Stimulated activated CD8-positive, alpha-beta memory T cell treated with anti-CD3 and anti-CD28 coated beads, Interleukin-7, amount 100 ng/mL, for 48 hours (primary cell): Measurements from ENCODE around the gene SLC44A1.

Experiments
- DNase-seq, 2 donors: peaks; one replicate each; pipeline ENCODE4 v3.0.0-alpha.2; 2020; ENCODE audit warnings: low read depth in 1 of 2; ENCODE audit errors: extremely low read depth in 1 of 2

The SLC44A1 gene

GRCh38 chr9:105455836-105456475 lies 211.5 kb downstream of the SLC44A1 start:
- DNase-seq, result no peak

GRCh38 chr9:105457560-105458294 lies 213.3 kb downstream of the SLC44A1 start:
- DNase-seq, result no peak

DNA sequence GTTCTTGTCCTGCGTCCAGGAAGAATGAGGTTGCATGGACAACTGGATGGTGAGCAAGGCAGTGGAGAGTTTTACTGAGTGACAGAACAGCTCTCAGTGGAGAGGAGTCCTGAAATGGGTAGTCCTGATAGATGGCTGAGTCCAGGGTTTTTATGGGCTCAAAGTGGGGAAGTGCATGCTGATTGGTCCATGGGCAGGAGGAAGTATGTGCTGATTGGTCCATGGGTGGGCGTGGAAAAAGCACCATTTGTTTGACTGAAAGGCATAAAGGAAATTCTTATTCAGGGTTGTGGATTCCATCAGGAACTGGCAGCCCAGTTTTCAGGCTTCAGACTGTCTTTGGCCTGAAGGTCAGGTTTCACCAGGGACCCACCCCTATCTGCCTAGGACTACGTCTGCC lies 214.0 kb downstream of the SLC44A1 start:
- no peak for DNase-seq

DNA sequence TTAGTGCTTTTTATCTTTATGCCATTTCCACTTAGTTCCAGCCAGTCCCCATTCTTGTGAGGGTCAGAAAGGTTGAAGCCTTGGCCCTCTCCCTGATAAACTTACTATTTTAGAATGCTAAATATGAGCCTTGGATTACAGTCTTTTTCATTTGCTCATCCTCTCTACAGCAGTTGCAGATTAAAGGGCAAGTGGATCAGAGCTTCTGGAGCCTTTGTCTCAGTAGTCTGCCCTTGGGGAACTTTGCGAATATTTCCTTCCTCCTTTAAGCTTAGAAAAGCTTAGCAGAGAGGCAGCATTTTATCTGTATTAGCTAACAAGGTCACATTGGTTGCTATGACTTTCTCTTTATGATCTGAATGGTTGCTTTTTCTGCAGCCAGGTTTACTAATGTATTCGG lies 214.9 kb downstream of the SLC44A1 start:
- DNase-seq, result no peak

DNA sequence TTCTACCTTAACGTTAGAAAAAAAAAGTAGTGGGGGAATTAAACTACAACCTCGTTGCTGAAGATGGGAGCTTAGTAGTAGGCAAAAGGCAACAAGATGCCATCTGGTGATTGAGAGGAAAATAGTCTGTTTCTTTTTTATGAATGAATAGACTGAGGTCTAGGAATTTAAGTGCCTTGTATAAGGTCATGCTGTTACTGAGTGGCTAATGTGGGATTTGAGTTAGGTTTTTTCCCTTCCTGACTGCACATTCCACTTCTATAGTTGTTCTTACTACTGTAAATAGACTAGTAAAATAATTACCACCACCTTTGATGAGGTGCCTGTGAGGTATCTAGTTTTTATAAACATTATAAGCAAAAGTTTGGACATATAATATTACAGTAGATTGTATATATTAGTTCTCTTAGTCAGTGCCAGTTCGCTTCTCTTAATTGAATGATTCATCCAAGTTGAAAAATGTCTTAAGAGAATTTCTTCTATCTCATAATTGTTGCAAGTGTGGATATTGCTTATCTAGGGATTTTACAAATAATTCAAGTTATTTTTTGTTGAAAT lies 222.5 kb downstream of the SLC44A1 start:
- DNase-seq, result no peak

- no peak for DNase-seq
Observed at GRCh38 chr9:105468875-105469274, 224.4 kb downstream of the SLC44A1 start.

- DNase-seq, result no peak
Observed at GRCh38 chr9:105473221-105473620, 228.8 kb downstream of the SLC44A1 start.

- DNase-seq, result no peak
Observed at GRCh38 chr9:105475302-105475701, 230.9 kb downstream of the SLC44A1 start.

DNA sequence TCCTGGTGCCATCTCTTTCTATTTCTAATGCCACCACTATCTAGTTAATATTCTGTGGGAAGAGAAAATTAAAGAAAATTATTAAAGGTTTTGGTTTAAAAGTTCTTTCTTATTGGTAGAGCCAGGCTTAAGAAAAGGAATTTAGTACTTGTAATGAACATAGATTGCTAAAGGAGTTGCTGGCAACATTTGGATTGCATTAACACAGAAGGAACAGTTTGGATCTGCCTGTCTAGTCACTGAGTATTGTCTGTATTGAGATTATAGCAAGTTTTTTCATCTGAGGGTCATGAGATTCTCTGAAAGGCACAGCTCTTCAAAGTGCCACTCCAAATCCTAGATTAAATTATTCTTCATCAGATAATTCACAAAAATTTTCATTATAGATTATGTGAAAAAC lies 235.4 kb downstream of the SLC44A1 start:
- DNase-seq, result no peak

GRCh38 chr9:105483618-105484017 lies 239.2 kb downstream of the SLC44A1 start:
- DNase-seq, result no peak

DNA sequence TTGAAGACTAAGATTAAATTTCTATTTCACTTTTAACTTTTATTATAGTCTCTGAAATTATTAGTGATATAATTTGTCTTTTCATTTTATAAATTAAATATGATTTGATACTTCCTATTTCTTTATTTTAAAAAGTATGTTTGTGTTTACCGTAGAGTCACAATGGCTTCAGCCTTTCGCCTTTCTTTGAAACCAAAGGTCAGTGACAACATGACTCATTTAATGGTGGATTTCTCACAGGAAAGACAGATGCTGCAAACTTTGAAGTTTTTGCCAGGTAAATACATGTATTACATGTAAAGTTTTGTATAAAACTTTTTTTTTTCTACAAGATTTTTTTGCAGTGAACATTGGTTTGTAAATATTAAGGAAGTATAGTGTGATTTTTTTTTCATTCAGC lies 239.8 kb downstream of the SLC44A1 start:
- no peak for DNase-seq

- DNase-seq, result no peak
Observed at GRCh38 chr9:105485131-105485530, 240.7 kb downstream of the SLC44A1 start.
